HuH-7.5 (cell line): ENCODE measurements around the gene CCDC85B.
"Not testable (repeated sequence)": the region's sequence is repeated elsewhere in the genome, so short reads cannot be mapped to it uniquely, and the experiment has no call there.

ENCODE experiments used
- DNase-seq: peaks from one replicate; pipeline ENCODE4 v3.0.0; 2011; ENCODE audit warnings: low spot score

Gene CCDC85B

GRCh38 chr11:65887723-65888162 is 2.7 kb upstream of the CCDC85B start:
- no peak for DNase-seq

GRCh38 chr11:65888163-65888814 is 2.2 kb upstream of the CCDC85B start, which contains the start of gene FIBP:
FIBP (minus strand) TSS chr11:65888471; CDS start chr11:65888418, 53 bp downstream.
- DNase-seq = peak; percentile 97

GRCh38 chr11:65891219-65892136 is 1.0 kb downstream of the CCDC85B start:
- no peak for DNase-seq

- DNase-seq = not testable (repeated sequence)
Observed at GRCh38 chr11:65892137-65892540, 1.7 kb downstream of the CCDC85B start.

- no peak for DNase-seq
Observed at GRCh38 chr11:65892661-65893317, 2.3 kb downstream of the CCDC85B start.

GRCh38 chr11:65894034-65894591 is 3.6 kb downstream of the CCDC85B start:
- no peak for DNase-seq

- no peak for DNase-seq
Observed at GRCh38 chr11:65895482-65895981, 5.1 kb downstream of the CCDC85B start.

GRCh38 chr11:65896034-65896999 is 5.8 kb downstream of the CCDC85B start:
- no peak for DNase-seq

- no peak for DNase-seq
Observed at GRCh38 chr11:65897020-65897471, 6.6 kb downstream of the CCDC85B start.

- no peak for DNase-seq
Observed at GRCh38 chr11:65898656-65899355, 8.3 kb downstream of the CCDC85B start.

- no peak for DNase-seq
Observed at GRCh38 chr11:65899356-65900124, 9.1 kb downstream of the CCDC85B start.

- DNase-seq = peak; percentile 78
Observed at GRCh38 chr11:65900125-65900898, 9.8 kb downstream of the CCDC85B start, which contains the start of gene FOSL1. FOSL1 (minus strand) TSS chr11:65900388; CDS start chr11:65900339, 49 bp downstream.

- DNase-seq = no peak
Observed at GRCh38 chr11:65900899-65901180, 10.4 kb downstream of the CCDC85B start.

GRCh38 chr11:65903068-65903481 is 12.6 kb downstream of the CCDC85B start:
- no peak for DNase-seq

- DNase-seq = no peak
Observed at GRCh38 chr11:65903715-65904114, 13.2 kb downstream of the CCDC85B start.

GRCh38 chr11:65906602-65907001 is 16.1 kb downstream of the CCDC85B start:
- DNase-seq = no peak

- no peak for DNase-seq
Observed at GRCh38 chr11:65907878-65908277, 17.4 kb downstream of the CCDC85B start.
